CD14-positive monocyte (primary cell): ENCODE results near the gene WNT7B. TPM values are rescaled to one million over a fixed set of nuclear protein-coding genes. Genes with fewer than 3 reads are reported as not detected.

ENCODE experiments used
- DNase-seq, 3 donors: peaks; one replicate each; pipeline ENCODE4 v3.0.0-alpha.2; 2011 to 2022
- H2AFZ ChIP-seq: 2 replicates; pipeline ENCODE4 v1.6.0; 2012; ENCODE audit warnings: mild to moderate bottlenecking, low read depth, low read length, inconsistent platforms; ENCODE audit not compliant: insufficient read depth, poor library complexity, severe bottlenecking
- H3K27ac ChIP-seq, 2 donors: 1 replicate in 1 of 2; 2 replicates in 1 of 2; pipeline ENCODE4 v1.5.1; 2012 to 2013; ENCODE audit warnings: low read length in 2 of 2, control low read depth in 1 of 2, inconsistent platforms in 1 of 2, low read depth in 1 of 2, mild to moderate bottlenecking in 1 of 2
- H3K27me3 ChIP-seq, 2 donors: one replicate each; pipeline versions ENCODE4 v1.6.0 to v1.6.1; 2011 to 2013; ENCODE audit warnings: low read length in 2 of 2; ENCODE audit not compliant: control insufficient read depth in 2 of 2, insufficient read depth in 2 of 2
- H3K36me3 ChIP-seq, 2 donors: replicated peaks in 1 of 2; 1 replicate in 1 of 2; 2 replicates in 1 of 2; pipeline versions ENCODE4 v1.5.1 to v1.6.1; 2012 to 2013; ENCODE audit warnings: low read length in 2 of 2, control low read depth in 1 of 2, inconsistent platforms in 1 of 2, mild to moderate bottlenecking in 1 of 2; ENCODE audit not compliant: insufficient read depth in 2 of 2, control insufficient read depth in 1 of 2
- H3K4me1 ChIP-seq, 2 donors: 1 replicate in 1 of 2; 2 replicates in 1 of 2; pipeline versions ENCODE4 v1.5.1 to v1.6.1; 2012 to 2013; ENCODE audit warnings: low read length in 2 of 2, control low read depth in 1 of 2, inconsistent platforms in 1 of 2, mild to moderate bottlenecking in 1 of 2, moderate library complexity in 1 of 2; ENCODE audit not compliant: insufficient read depth in 2 of 2, control insufficient read depth in 1 of 2
- H3K4me2 ChIP-seq: replicated peaks from 2 replicates; pipeline ENCODE3; 2012; ENCODE audit warnings: low read length, moderate library complexity, mild to moderate bottlenecking; ENCODE audit not compliant: poor library complexity, severe bottlenecking; ENCODE audit errors: extremely low read depth
- H3K4me3 ChIP-seq, 3 experiments: fragments of 200-600 bp in 1 of 3; sonication (generic) in 1 of 3; replicated peaks in 1 of 3; 1 replicate in 2 of 3; 2 replicates in 1 of 3; pipeline ENCODE4 v1.5.1; 2011 to 2013; ENCODE audit warnings: low read length in 3 of 3, mild to moderate bottlenecking in 3 of 3, control low read depth in 2 of 3, low read depth in 2 of 3, inconsistent platforms in 1 of 3, moderate library complexity in 1 of 3
- H3K79me2 ChIP-seq: 2 replicates; pipeline ENCODE4 v1.6.0; 2012; ENCODE audit warnings: mild to moderate bottlenecking, control low read depth, inconsistent platforms, low read length, moderate library complexity; ENCODE audit not compliant: insufficient read depth
- H3K9ac ChIP-seq: 2 replicates; pipeline ENCODE4 v1.6.0; 2017; ENCODE audit warnings: low read length, mild to moderate bottlenecking; ENCODE audit not compliant: insufficient read depth, poor library complexity, severe bottlenecking
- H3K9me3 ChIP-seq, 2 donors: replicated peaks in 1 of 2; 1 replicate in 1 of 2; 2 replicates in 1 of 2; pipeline versions ENCODE4 v1.5.1 to v1.6.1; 2012 to 2013; ENCODE audit warnings: low read length in 2 of 2, control low read depth in 1 of 2; ENCODE audit not compliant: control insufficient read depth in 1 of 2, insufficient read depth in 1 of 2
- H4K20me1 ChIP-seq: 2 replicates; pipeline ENCODE4 v1.6.0; 2012; ENCODE audit warnings: mild to moderate bottlenecking, low read length, control low read depth, moderate library complexity; ENCODE audit not compliant: insufficient read depth
- H3K27ac Mint-ChIP-seq, 7 donors: one replicate each; pipeline ENCODE4 v1.8.0; 2020; ENCODE audit warnings: mild to moderate bottlenecking in 7 of 7, mixed read lengths in 7 of 7, moderate library complexity in 6 of 7, inconsistent platforms in 2 of 7
- H3K27me3 Mint-ChIP-seq, 3 donors: one replicate each; pipeline ENCODE4 v1.8.0; 2021 to 2022; ENCODE audit warnings: low read depth in 3 of 3, mild to moderate bottlenecking in 3 of 3, mixed read lengths in 3 of 3, moderate library complexity in 3 of 3, inconsistent platforms in 1 of 3
- H3K36me3 Mint-ChIP-seq, 2 donors: one replicate each; pipeline ENCODE4 v1.8.0; 2020; ENCODE audit warnings: mixed read lengths in 2 of 2, inconsistent platforms in 1 of 2, mild to moderate bottlenecking in 1 of 2
- H3K4me1 Mint-ChIP-seq: one replicate; pipeline ENCODE4 v1.8.0; 2020; ENCODE audit warnings: mild to moderate bottlenecking, mixed read lengths
- H3K4me3 Mint-ChIP-seq, 2 donors: one replicate each; pipeline ENCODE4 v1.8.0; 2020; ENCODE audit warnings: mild to moderate bottlenecking in 2 of 2, mixed read lengths in 2 of 2, moderate library complexity in 1 of 2
- H3K9me3 Mint-ChIP-seq, 7 donors: one replicate each; pipeline ENCODE4 v1.8.0; 2020 to 2022; ENCODE audit warnings: mixed read lengths in 7 of 7, mild to moderate bottlenecking in 6 of 7, moderate library complexity in 6 of 7, inconsistent platforms in 2 of 7
- CTCF ChIP-seq: fragments of 200-600 bp; IDR thresholded peaks from one replicate; pipeline ENCODE4 v1.8.0; 2022; ENCODE audit warnings: antibody characterized with exemption, mild to moderate bottlenecking
- WGBS: methylation state at CpG from one replicate; pipeline ENCODE4 v1.1.5; 2013; ENCODE audit warnings: missing lambda C conversion rate; ENCODE audit not compliant: insufficient coverage; 5-methylcytosine and 5-hydroxymethylcytosine counted together
- intact Hi-C, 2 donors: fragments of 100-400 bp; cut with micrococcal nuclease; formaldehyde crosslinking; loops; one replicate each; pipeline versions ENCODE4 v1.15.0 to v1.15.1; 2023
- polyA plus RNA-seq, 3 donors: library from polyadenylated mRNA; depleted of rRNA in 1 of 3; unstranded in 2 of 3; stranded (reverse) in 1 of 3; fragments of 300-500 nt in 2 of 3; fragments of >200 nt in 1 of 3; fragmentation: Illumina TruSeq in 2 of 3; gene quantifications; 1 replicate in 2 of 3; 2 replicates in 1 of 3; pipeline ENCODE4 v1.2.3, GENCODE V29; 2012 to 2021

The WNT7B gene
- polyA plus RNA-seq, 3 donors = not detected

- no peaks in the 10 kb centered on the region for H3K9me3 ChIP-seq
- no peaks in the 10 kb centered on the region for H3K36me3 ChIP-seq
- H3K79me2 ChIP-seq = no peaks in the 10 kb centered on the region
- no peak overlapping the region for H3K4me3 ChIP-seq
- Mint-ChIP-seq H3K4me1 (no peaks in the 10 kb centered on the region), H3K27ac (no peak overlapping the region), H3K36me3 (no peaks in the 10 kb centered on the region), H3K27me3 (peaks cover 17 to 43% (median 20%) of the 10 kb centered on the region in 3 donors), H3K9me3 (peaks cover 0 to 2% (median 0%) of the 10 kb centered on the region in 7 donors), H3K4me3 (no peak overlapping the region)
- no peak for TF ChIP-seq CTCF
- no peak overlapping the region for H3K9ac ChIP-seq
- no peak for DNase-seq
- 87% methylated on average over 6 of the region's 7 CpGs for WGBS
- H3K4me1 ChIP-seq = no peaks in the 10 kb centered on the region
- H4K20me1 ChIP-seq = no peaks in the 10 kb centered on the region
- peaks cover 0 to 21% of the 10 kb centered on the region in 2 donors for H3K27me3 ChIP-seq
- H3K27ac ChIP-seq = no peak overlapping the region
- H3K4me2 ChIP-seq = no peak overlapping the region
- intact Hi-C loops = no loop called here
- no peak overlapping the region for H2AFZ ChIP-seq
Observed at GRCh38 chr22:45963821-45964220, 13.1 kb downstream of the WNT7B start.

GRCh38 chr22:45962756-45963324 lies 14.1 kb downstream of the WNT7B start:
- intact Hi-C loops = no loop called here
- H3K9me3 ChIP-seq = no peaks in the 10 kb centered on the region
- H2AFZ ChIP-seq = no peak overlapping the region
- Mint-ChIP-seq H3K36me3 (no peaks in the 10 kb centered on the region), H3K4me1 (no peaks in the 10 kb centered on the region), H3K27me3 (peaks cover 9 to 35% (median 12%) of the 10 kb centered on the region in 3 donors), H3K27ac (peak overlapping the region in 1 of 7 donors; percentile 31), H3K9me3 (peaks cover 0 to under 1% (median 0%) of the 10 kb centered on the region in 7 donors), H3K4me3 (no peak overlapping the region)
- H3K36me3 ChIP-seq = no peaks in the 10 kb centered on the region
- no peaks in the 10 kb centered on the region for H3K4me1 ChIP-seq
- no peak overlapping the region for H3K4me3 ChIP-seq
- no peak overlapping the region for H3K9ac ChIP-seq
- H3K27me3 ChIP-seq = peaks cover 0 to 11% of the 10 kb centered on the region in 2 donors
- no peak overlapping the region for H3K4me2 ChIP-seq
- TF ChIP-seq CTCF = no peak
- no peaks in the 10 kb centered on the region for H3K79me2 ChIP-seq
- H4K20me1 ChIP-seq = no peaks in the 10 kb centered on the region
- no peak overlapping the region for H3K27ac ChIP-seq
- DNase-seq = no peak
- WGBS = 91% methylated on average over 11 of the region's 12 CpGs
